Activated CD4-positive, alpha-beta T cell treated with anti-CD3 and anti-CD28 coated beads, Interleukin-10, Interleukin-2, amounts not matched to agents 100 ng/mL and 50 ng/mL, durations not matched to agents 16 hours and 8 hours (primary cell): ENCODE data around the gene TINCR.
"Not testable (repeated sequence)": the region's sequence is repeated elsewhere in the genome, so short reads cannot be mapped to it uniquely, and the experiment has no call there.

Experiments used
- DNase-seq: peaks from one replicate; pipeline ENCODE4 v3.0.0-alpha.2; 2020

Gene TINCR

DNA sequence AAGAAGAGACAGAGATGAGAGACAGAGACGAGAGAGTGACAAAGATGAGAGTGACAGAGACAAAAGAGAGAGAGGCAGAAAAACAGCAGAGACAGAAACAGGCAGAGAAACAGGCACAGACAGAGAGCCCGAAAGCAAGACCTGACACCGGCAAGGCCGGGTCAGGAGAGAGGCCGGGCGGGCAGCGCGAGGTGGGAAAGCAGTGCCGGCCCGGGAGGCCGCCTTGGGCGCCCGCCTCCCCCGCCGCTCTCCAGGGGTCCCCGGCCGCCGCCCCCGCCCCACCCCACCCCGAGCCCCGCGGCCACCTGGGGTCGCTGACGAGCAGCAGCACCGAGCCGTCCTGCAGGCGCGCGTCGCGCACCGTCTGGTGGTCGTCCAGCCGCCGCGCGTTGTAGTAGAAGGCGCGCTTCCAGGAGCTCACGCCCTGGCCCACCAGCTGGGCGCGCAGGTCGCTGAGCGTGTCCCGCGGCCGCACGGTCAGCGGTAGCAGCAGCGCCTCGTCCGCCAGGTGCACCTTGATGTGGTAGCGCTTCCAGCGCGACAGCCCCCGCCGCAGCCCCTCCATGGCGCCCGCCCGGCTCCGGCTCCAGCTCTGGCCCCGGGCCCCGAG is at the start of gene TINCR:
Gene TINCR (minus strand): TSS at position 594 of the 610 bp plus-strand sequence.
- no peak for DNase-seq

DNA sequence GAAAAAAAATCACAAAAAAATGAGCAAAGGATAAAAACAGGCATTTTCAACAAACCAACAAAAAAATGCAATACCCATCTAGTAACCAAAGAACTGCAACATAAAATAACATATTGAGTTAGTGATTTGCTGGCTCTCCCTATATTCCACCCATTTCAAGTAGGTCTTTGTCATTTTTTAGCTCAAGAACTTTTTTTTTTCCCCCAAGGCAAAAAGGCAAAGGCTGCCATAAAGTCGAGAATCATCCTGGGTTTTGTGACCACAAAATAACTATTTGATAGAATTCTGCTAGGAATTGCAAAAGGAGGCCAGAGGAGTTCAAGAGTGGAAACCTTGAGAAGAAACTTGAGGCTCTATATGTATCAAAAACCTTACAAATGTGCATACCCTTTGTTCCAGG is 49.3 kb upstream of the TINCR start:
- no peak for DNase-seq

- no peak for DNase-seq
Observed at GRCh38 chr19:5615756-5616327, 48.1 kb upstream of the TINCR start.

DNA sequence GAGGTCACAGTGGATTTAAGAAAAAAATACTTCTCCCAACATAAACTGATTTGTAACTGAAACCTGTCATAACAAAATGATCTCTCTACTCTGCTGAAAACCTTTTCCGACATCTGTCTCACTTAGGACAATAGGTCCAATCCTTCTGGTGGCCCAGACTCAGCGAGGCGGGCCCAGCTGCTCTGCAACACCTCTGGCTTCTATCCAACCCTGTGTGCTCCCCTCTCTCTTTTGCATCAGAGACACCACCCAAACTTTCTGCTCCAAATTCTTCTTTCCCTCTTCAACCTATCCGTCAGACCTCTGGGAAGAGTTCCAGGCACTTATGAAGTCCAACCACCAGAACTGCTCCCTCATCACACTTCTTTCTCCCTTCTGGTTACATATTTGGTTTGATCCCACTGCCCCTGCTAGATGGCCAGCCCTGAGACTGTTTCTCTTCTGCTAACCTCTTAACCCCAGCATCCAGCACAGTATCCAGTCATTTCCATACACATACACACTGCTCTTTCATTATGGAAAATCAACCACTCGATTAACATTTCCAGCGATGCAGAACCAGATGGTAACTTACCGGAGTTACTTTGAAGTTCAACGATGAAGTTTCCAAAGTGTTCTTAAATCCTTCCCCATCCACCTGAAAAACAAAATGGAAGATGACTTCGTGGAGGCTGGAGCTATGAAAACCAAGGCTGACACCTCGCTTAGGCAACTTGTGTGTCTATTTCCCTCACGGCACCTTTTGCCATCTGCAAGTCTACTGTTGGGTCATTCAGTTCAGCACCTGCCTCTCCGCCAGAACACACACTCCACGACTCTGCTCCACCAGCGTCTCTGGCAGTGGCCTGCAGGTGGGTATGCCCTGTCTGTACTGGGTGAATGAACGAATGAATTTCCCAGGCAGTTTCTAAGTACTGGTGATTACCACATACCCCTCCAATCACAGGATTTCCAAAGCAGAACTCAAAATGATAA is 45.4 kb upstream of the TINCR start:
- DNase-seq = no peak

DNA sequence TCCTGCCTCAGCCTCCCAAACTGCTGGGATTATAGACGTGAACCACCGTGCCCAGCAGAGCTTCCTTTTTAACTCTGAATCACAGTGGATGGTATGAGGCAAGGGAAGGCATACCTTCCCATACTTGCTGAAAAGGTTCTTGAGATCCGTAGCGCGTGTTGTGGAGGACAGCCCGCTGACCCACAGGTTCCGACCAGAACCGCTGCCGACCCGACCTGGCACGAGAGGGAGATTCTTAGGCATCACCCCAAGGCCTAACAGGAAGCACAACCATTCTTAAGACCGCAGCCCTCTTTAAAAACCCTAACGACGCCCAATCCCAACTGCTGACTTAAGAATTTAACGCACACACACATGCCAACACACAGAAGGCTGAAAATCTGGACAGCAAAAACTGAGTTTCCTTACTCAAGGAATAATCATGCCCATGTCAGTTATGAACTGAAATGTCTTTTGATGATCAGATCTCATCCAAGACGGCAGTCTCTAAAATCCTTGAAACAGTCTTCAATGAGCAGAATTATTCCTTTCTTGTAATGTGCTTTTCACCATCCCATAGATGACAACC is 42.2 kb upstream of the TINCR start:
- no peak for DNase-seq

- DNase-seq = not testable (repeated sequence)
Observed at GRCh38 chr19:5608766-5609165, 41.0 kb upstream of the TINCR start.

- no peak for DNase-seq
Observed at GRCh38 chr19:5608291-5608690, 40.5 kb upstream of the TINCR start.

GRCh38 chr19:5607318-5608275 is 39.8 kb upstream of the TINCR start:
- no peak for DNase-seq

DNA sequence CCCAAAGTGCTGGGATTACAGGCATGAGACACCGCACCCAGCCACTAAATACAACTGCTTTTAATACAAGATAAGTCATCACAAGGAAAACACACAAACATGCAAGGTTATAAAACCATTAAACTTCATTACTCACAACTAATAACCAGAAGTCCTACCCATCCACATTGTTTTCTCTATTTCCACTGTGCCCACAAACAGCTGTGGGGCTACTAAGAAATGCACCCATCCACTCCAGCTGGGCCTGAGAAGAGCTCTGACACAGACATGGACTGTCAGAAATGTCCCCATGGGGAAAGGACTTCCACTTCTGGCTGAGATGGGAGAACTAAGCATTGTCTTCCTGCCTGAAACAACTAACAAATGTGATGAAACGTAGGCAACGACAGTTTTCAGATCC is 37.6 kb upstream of the TINCR start:
- no peak for DNase-seq

GRCh38 chr19:5603626-5604025 is 35.9 kb upstream of the TINCR start:
- DNase-seq = no peak

DNA sequence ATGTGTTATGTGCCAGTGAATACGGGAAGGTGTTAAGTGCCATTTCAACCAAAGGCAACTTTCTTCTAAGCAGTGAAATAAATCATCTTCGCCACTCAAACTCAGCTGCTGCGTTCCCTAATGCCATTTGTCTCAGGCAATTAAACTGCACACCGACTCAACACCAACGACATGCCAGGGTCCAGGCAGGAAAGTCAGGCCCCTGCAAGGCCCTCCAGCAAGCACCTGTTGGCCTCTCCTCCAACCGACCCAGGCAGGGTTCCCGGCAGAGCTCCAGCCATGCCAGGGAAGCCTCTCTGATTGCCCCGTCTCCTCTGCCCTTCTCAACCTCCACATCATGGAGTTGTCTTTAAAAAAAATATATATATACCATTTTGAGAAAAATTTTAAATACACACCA is 33.0 kb upstream of the TINCR start:
- DNase-seq = no peak

- no peak for DNase-seq
Observed at GRCh38 chr19:5595745-5596144, 28.0 kb upstream of the TINCR start.

- DNase-seq = no peak
Observed at GRCh38 chr19:5595129-5595528, 27.4 kb upstream of the TINCR start.

DNA sequence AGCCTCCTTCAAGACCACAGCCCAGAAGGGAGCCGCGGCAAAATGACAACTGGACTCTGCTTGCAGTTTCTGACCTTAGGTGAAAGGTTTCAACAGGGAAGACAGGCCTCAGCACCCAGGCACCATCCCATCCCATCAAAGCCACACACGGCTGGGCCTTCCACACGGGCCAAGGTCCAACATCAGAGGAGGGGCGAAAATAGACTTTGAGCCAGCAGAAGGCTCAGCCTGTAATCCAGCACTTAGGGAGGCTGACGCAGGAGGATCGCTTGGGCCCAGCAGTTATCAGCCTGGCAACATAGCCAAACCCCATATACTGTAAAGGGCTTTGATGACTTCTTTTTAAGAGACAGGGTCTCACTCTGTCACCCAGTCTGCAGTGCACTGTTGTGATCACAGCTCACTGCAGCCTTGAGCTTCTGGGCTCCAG is 26.8 kb upstream of the TINCR start:
- DNase-seq = no peak

GRCh38 chr19:5593343-5594255 is 25.8 kb upstream of the TINCR start:
- DNase-seq = no peak

DNA sequence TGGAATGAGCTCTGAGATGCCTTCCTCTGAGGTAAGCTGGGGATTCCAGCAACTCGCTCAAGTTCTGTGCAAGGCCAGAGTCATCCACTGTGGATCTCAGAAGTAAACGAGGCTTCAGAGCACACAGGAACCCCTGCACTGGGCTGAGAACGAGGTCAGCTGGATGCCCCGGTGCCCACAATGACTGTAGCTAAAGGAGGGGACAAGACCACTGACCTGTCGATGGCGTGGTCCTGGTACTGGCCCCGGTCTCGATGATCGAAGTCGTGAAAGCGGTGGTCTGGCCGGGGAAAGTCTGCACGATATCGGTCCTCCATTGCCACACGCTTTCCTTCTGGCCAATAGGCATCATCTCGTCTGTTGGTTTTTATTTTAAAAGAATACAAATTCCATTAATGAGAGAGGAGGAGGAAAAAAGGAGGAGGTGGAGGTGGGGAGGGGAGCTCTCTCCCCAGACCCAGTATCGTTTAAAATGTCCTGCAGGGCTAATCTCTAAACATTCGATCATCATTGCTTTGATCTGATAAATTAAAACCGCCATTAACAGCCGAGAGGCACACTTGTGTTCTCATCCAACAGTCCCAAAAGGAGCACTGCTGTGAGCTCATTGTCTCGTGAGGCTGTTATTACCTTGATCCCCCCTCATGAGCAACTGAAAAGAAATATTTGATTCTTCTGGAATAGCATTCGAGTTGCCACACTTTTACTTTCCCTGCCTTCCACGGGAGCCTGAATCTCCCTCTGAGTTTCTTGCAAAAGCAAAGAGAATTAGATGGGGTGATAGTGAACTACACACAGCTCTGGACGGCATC is 25.0 kb upstream of the TINCR start:
- no peak for DNase-seq

- DNase-seq = no peak
Observed at GRCh38 chr19:5591476-5591875, 23.7 kb upstream of the TINCR start.

- DNase-seq = no peak
Observed at GRCh38 chr19:5590865-5591154, 23.1 kb upstream of the TINCR start.

GRCh38 chr19:5590151-5590864 is 22.6 kb upstream of the TINCR start:
- no peak for DNase-seq
